Naive B cell (primary cell): ENCODE measurements around the gene SVIP. TPM values are rescaled to one million over a fixed set of nuclear protein-coding genes. Genes with fewer than 3 reads are reported as not detected.

Source experiments
- ATAC-seq, 2 donors: fragments of 150-1000 bp; cut with Tn5 transposase; 2 replicates each; pipeline ENCODE4 v1.10.0; 2021; ENCODE audit warnings: low read depth in 2 of 2, mild to moderate bottlenecking in 2 of 2, moderate library complexity in 2 of 2
- DNase-seq: peaks from one replicate; pipeline ENCODE4 v3.0.0; 2022
- H3K27ac Mint-ChIP-seq, 6 donors: one replicate each; pipeline ENCODE4 v1.8.0; 2020 to 2022; ENCODE audit warnings: mild to moderate bottlenecking in 6 of 6, mixed read lengths in 6 of 6, moderate library complexity in 5 of 6, inconsistent platforms in 2 of 6
- H3K27me3 Mint-ChIP-seq, 3 donors: one replicate each; pipeline ENCODE4 v1.8.0; 2021 to 2022; ENCODE audit warnings: mixed read lengths in 3 of 3, mild to moderate bottlenecking in 1 of 3
- H3K36me3 Mint-ChIP-seq, 2 donors: one replicate each; pipeline ENCODE4 v1.8.0; 2020 to 2022; ENCODE audit warnings: mixed read lengths in 2 of 2, inconsistent platforms in 1 of 2, mild to moderate bottlenecking in 1 of 2
- H3K4me1 Mint-ChIP-seq, 3 donors: one replicate each; pipeline ENCODE4 v1.8.0; 2020 to 2022; ENCODE audit warnings: mixed read lengths in 3 of 3, inconsistent platforms in 1 of 3, mild to moderate bottlenecking in 1 of 3, moderate library complexity in 1 of 3
- H3K4me3 Mint-ChIP-seq, 8 donors: one replicate each; pipeline ENCODE4 v1.8.0; 2020 to 2022; ENCODE audit warnings: mild to moderate bottlenecking in 8 of 8, mixed read lengths in 8 of 8, moderate library complexity in 8 of 8, inconsistent platforms in 2 of 8
- H3K9me3 Mint-ChIP-seq, 7 donors: one replicate each; pipeline ENCODE4 v1.8.0; 2020 to 2022; ENCODE audit warnings: mixed read lengths in 7 of 7, mild to moderate bottlenecking in 5 of 7, inconsistent platforms in 2 of 7, moderate library complexity in 1 of 7
- polyA plus RNA-seq, 6 donors: library from polyadenylated mRNA; unstranded; fragments of 300-500 nt; fragmentation: Illumina TruSeq; gene quantifications; one replicate each; pipeline ENCODE4 v1.2.3, GENCODE V29; 2021; ENCODE audit warnings: low read depth in 6 of 6

Gene SVIP
- polyA plus RNA-seq, 6 donors from 2014 or later: 26.9 to 35.1 (median 28.8) TPM

GRCh38 chr11:22785251-22785650, 44.4 kb downstream of the SVIP start:
- no peak for ATAC-seq
- Mint-ChIP-seq H3K27me3 (no peaks in the 10 kb centered on the region), H3K4me1 (peaks cover 4 to 10% (median 9%) of the 10 kb centered on the region in 3 donors), H3K4me3 (no peak overlapping the region), H3K27ac (no peak overlapping the region), H3K9me3 (no peaks in the 10 kb centered on the region), H3K36me3 (no peaks in the 10 kb centered on the region)
- no peak for DNase-seq

GRCh38 chr11:22780952-22781593, 48.5 kb downstream of the SVIP start:
- peaks cover 4 to 10% (median 9%) of the 10 kb centered on the region in 3 donors for H3K4me1 Mint-ChIP-seq
- peaks cover 0 to 10% (median 5%) of the 10 kb centered on the region in 3 donors for H3K27me3 Mint-ChIP-seq
- peak in 1 of 2 donors; percentile 48 for ATAC-seq
- H3K9me3 Mint-ChIP-seq: no peaks in the 10 kb centered on the region
- H3K36me3 Mint-ChIP-seq: no peaks in the 10 kb centered on the region
- peak overlapping the region in 1 of 6 donors; percentile 39 for H3K27ac Mint-ChIP-seq
- H3K4me3 Mint-ChIP-seq: peak overlapping the region in 3 of 8 donors; percentile 1 to 37 (median 4)
- DNase-seq: no peak

DNA sequence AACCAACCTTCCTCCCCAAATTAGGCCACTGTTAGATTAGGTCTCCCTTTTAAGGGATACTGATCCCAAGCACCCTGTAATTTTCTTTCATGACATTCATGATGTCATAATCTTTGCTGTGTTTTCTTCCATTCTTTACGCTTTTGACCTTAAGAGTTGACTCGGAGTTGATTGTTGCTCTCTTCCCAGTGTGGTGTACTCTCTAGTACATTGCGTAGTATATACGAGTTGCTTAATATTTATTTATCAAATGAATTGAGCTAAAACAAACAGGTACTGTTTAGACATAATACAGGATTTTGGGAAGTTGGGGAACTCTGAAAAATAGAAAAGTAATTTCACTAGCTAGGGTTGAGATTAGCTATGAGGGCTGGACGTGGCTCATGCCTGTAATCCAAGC, 49.8 kb downstream of the SVIP start:
- Mint-ChIP-seq H3K36me3 (no peaks in the 10 kb centered on the region), H3K9me3 (no peaks in the 10 kb centered on the region), H3K27ac (no peak overlapping the region), H3K4me3 (no peak overlapping the region), H3K27me3 (peaks cover under 1 to 10% (median 8%) of the 10 kb centered on the region in 3 donors), H3K4me1 (peaks cover 4 to 10% (median 9%) of the 10 kb centered on the region in 3 donors)
- DNase-seq: no peak
- no peak for ATAC-seq

- Mint-ChIP-seq H3K4me3 (no peak overlapping the region), H3K4me1 (peaks cover 4 to 10% (median 9%) of the 10 kb centered on the region in 3 donors), H3K27me3 (peaks cover 6 to 16% (median 10%) of the 10 kb centered on the region in 3 donors), H3K9me3 (no peaks in the 10 kb centered on the region), H3K27ac (peak overlapping the region in 1 of 6 donors; percentile 2), H3K36me3 (no peaks in the 10 kb centered on the region)
- ATAC-seq (no peak), DNase-seq (no peak)
Measured at GRCh38 chr11:22778642-22779041, 51.0 kb downstream of the SVIP start.

GRCh38 chr11:22775248-22775647, 54.4 kb downstream of the SVIP start:
- Mint-ChIP-seq H3K27ac (no peak overlapping the region), H3K4me3 (no peak overlapping the region), H3K36me3 (no peaks in the 10 kb centered on the region), H3K4me1 (no peaks in the 10 kb centered on the region), H3K27me3 (peaks cover 8 to 20% (median 10%) of the 10 kb centered on the region in 3 donors), H3K9me3 (no peaks in the 10 kb centered on the region)
- no peak for DNase-seq
- ATAC-seq: no peak

DNA sequence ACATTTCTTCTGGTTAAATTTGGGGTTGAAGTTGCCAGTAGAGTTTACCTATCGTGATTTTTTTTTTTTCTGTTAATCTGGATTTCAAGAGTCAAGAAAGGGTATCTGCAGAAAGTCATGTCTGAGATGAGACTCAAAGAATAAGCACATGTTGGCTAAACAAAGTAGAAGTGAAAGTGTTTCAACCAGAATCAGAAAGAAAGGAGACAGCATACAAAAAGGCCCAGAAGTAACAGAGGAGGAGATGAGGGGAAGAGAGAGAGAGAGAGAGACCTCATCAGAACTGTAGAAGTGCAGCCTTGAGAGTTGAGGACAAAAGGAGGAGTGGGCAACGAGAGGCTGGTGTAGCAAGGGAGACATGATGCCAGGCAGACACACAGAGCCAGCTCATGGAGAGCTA, 54.9 kb downstream of the SVIP start:
- ATAC-seq (no peak), DNase-seq (no peak)
- Mint-ChIP-seq H3K4me3 (no peak overlapping the region), H3K27ac (no peak overlapping the region), H3K9me3 (peaks cover 0 to 5% (median 3%) of the 10 kb centered on the region in 7 donors), H3K36me3 (no peaks in the 10 kb centered on the region), H3K4me1 (no peaks in the 10 kb centered on the region), H3K27me3 (peaks cover 8 to 20% (median 10%) of the 10 kb centered on the region in 3 donors)

DNA sequence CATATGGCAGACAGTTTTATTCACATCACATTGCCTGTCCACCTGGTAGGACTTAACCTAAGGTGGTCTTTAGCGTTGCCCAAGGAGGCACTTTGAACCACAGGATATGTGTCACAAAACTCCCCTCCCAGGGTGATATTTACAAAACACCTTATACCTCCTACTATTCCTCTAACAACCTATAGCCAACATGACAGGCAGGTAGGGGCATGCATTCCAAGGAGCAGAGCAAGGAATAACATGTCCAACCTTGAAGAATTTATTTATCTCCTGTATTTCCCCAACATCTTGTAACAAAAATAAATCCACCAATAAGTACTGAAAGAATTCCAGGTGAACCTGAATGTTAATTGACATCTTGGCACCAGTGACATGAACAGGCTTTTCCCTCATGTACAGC, 60.5 kb downstream of the SVIP start:
- no peak for DNase-seq
- peaks cover 0 to 13% (median 3%) of the 10 kb centered on the region in 7 donors for H3K9me3 Mint-ChIP-seq
- H3K27ac Mint-ChIP-seq: no peak overlapping the region
- no peaks in the 10 kb centered on the region for H3K36me3 Mint-ChIP-seq
- no peak overlapping the region for H3K4me3 Mint-ChIP-seq
- no peaks in the 10 kb centered on the region for H3K4me1 Mint-ChIP-seq
- H3K27me3 Mint-ChIP-seq: peaks cover 0 to 7% (median 4%) of the 10 kb centered on the region in 3 donors
- no peak for ATAC-seq

Other genes starting within 250 kb of the SVIP start
- 10 to 100 TPM; 12.5 to 22.4 (median 19.3) TPM for gene FANCF, start 204.0 kb downstream of the SVIP start, polyA plus RNA-seq
- 1 to 10 TPM in 5 of 6 donors, not detected in 1; 3.2 to 5.3 (median 3.5) TPM for gene GAS2, start 163.2 kb downstream of the SVIP start, polyA plus RNA-seq
- gene CCDC179, start 30.7 kb upstream of the SVIP start, polyA plus RNA-seq: not detected